HG02852 (cell line): ENCODE data around the gene CENPP.

Experiments used
- ATAC-seq: cut with Tn5 transposase; IDR thresholded peaks from one replicate; pipeline ENCODE4 v1.9.1; 2021; ENCODE audit warnings: mild to moderate bottlenecking, moderate library complexity; ENCODE audit not compliant: unreplicated experiment

Gene CENPP

DNA sequence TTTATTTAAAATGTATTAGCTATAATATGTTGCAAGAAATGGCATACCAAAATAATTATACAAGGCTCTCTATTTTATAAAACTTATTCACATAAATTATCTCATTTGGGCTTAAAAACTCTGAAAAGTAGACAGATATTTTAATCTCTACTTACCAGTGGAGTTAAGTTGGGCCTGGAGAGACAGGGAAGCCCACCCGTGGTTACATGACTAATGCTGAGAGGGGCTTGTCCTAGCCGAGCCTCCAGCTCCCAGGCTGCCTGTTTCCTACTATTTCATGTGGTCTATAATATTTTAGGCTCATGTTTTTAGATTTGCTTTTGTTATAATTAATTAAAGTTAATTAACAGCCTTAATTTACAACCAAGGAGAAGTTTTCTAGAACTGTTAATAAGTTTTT lies 177.4 kb downstream of the CENPP start:
- no peak for ATAC-seq

DNA sequence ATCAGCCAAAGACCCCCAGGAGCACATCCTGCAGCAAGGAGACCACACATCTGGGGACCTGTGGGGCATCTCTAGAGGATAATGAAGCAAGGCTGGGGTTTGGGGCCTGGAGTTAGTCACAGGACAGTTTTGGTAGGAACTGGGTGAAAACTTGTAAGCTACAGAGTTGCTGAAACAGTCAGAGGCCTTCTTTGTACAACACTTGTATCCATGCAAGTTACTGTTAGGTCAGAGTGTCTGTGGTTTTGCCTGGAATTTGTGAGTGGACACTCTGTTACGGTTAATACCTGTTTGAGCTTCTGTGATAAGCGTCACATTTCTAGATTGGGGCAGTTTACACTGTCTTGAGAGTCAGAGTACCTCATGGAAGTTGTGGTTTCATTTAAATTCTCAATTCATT lies 179.1 kb downstream of the CENPP start:
- no peak for ATAC-seq

DNA sequence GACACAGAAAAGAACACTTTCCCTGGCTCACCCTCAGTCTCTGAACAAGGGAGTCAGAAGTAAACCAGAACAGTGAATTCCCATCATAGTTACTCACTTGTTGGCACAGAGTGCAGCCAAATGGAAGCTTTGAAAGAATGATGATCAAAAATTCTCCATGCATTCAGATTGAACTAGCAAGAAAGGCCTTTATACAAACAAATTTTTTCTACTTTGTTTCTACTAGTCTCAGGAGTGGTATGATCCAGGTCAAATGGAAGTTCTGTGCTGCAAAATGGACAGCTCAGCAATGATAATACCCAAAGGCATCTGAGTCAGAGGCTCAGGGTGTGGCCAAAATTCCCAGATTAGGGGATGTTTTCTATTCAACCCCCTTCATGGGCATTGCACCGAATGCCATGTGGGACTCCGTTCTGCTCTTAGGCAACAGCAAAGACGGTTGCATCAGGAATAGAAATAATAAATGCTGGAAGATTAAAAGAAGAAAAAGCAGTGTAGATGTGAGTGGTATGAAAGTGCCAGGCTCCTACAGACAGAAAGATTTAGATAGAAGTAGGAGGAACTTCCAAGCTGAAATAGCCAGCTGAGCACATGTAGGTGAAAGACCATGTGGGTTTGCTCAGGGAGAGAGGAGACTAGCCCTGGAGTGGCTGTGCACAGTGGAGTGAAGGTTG lies 180.6 kb downstream of the CENPP start:
- no peak for ATAC-seq

DNA sequence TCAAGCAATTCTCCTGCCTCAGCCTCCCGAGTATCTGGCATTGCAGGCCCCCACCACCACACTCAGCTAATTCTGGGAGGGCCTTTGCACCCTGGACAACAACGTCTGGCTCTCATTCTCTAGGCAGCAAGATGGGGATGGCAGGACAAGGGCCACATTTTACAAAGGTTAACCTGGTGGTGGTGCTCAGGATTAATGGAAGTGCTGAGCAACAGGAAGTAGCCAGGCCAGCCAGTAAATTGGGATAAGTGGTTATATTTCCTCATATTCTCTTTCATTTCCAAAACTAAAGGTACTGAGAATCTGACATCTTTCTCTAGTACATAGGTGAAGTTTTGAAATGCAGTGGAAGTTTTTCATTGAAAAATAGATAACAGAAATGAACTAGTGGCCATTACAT lies 181.3 kb downstream of the CENPP start:
- no peak for ATAC-seq

DNA sequence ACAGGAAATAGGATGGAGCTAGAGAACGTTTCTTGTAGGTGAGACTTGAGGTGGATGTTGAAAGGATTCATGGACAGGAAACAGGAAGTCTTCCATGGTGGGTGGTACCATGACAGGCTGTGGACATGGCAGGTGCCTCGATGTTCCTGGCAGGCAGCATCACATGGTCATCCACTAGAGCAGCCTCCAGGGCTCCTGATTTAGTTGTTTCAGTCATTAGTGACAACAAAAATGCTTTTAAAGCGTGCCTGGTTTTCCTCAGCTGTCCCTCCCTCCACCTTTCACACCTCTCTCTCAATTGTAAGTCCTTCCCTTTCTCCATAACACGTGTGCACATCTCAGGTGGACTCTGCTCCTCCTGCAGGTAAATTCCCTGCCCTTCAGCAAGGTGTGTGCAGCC lies 181.7 kb downstream of the CENPP start:
- no peak for ATAC-seq

DNA sequence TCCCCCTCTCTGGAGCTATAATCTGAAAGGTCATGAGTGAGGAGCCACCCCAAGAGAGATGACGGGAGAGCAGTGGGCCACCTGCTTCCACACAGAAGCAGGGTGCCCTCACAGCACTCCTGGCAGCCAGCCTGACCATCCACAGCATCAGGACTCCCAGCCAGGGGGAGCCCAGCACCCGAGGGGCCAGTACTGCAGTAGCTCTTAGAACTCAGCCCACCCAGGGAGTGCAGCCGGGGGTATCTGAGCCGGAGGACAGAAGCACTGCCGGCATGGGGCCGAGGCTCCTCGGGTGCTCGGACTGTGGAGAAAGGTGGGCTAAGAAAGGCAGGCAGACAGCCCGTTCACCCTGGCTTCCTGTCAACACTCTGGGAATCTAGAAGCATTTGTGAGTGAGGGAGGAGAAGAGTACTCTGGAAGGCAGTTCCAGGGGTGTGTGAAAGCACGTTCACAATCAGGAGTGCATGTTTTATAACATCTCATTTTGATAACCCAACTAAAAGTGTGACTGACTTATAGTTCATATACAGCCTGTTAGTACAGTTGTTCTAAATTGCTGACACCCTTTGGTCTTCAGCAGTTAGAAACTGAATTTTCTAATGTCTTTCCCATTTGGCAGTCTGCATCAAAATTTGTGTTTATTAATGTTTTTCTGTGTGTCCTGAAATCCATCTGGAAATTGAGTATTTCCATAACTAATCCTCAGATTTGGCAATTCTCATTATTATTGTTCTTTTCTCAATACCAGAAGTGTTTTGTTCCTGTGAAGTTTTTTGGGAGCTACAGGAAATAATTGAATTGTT lies 182.5 kb downstream of the CENPP start:
- ATAC-seq: no peak

DNA sequence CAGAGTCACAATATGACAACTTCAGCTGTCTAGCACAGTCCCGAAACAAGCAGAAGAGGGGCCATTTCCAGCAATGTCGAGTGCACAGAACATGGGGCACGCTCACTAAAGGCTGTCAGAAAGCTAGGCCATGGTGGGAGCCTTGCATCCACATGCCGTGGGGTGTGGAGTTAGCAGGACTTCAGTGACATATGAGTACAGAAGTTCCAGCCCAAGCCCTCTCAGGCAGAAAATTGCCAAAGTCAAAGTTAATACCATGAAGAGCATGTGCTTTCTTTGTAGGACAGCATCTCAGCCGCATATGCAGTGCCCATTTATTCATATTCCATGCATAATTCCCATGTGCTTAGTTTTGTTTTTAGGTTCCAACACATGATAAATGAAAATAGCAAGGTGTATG lies 183.3 kb downstream of the CENPP start:
- ATAC-seq: no peak

DNA sequence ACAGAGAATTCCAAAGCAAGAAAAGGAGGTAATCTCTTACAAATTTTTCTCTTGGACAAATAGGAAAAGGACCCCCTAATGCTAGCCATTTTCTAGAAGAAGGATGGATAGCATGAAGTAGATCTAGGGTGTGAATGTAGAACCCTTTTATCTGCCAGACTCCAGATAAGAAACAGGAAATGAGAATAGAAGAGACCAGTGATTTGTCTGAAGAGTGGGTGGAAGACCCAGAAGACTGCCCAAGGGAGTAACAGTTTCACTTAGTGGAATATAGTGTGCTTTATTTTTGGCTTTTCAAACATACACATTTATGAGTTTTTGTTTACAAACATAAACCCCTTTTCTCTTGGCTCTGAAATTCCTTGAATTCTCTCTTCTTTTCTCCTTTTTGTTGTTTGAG lies 185.0 kb downstream of the CENPP start:
- ATAC-seq: no peak

DNA sequence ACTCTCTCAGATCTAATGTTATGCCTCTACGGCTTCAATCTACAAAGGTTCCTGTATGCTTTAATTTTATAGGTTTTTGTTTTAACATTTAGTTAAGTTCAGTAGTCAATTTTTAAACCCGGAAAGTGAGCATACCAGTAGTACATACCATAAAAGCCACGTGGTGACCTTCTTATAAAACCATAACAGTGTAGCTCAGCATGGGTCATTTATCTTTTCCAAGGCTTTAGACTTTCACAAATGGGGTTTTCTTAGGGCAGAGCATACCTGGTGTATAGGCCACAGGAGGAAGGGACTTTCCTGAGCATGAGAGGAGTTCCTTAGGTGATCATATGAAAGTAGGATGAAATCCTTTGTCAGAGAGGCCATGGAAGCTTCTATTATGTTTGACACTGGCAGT lies 186.9 kb downstream of the CENPP start:
- ATAC-seq: no peak

DNA sequence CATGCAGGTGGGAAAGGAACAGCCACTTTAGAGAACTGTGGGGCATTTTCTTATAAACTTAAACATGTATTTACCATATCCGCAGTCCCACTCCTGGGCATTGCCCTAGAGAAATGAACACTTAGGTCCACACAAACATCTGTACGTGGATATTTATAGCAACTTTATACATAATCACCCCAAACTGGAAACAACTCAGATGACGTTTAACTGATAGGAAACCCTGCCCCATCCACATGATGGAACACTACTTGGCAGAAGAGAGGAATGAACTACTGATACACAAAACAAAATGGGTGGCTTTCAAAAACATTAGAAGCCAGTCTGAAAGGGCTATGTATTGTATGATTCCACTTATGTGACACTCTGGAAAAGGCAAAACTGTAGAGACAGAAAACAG lies 187.6 kb downstream of the CENPP start:
- no peak for ATAC-seq

DNA sequence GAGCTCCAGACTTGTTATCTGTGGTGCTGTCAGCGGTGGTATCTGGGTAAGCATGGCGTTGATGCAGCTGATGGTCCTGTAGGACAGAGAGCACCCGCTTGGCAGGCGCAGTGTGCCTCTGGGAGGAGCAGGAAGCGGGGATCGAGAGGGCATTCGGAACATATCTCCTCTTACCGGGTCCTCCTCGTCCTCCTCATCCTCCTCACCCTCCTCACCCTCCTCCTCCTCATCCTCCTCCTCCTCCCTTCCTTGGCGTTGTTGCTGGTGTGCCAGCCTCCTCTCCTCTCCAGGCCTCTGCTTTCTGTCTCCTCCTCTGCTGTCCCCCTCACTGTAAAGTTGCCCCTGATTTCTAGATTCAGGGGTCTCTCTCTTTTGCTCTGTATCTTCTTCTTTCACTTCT lies 188.9 kb downstream of the CENPP start:
- ATAC-seq: no peak

DNA sequence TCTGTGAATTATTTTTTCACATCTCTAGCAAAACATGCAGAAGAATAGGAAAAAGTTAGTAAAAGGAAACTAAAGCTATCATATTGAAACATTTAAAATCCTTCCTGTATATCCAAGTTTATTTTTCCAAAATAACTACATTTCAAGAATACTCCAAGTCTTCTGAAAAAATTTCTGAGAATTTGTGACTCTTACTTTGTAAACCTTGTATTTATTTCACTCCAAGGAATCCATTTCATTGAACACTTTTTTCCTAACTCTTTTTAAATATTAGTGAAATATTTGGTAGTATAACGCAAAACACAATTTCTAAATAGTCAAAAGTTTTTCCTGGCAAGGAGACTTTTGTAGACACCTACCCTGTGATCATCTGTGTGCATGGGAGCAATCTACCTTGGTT lies 190.8 kb downstream of the CENPP start:
- ATAC-seq: no peak

DNA sequence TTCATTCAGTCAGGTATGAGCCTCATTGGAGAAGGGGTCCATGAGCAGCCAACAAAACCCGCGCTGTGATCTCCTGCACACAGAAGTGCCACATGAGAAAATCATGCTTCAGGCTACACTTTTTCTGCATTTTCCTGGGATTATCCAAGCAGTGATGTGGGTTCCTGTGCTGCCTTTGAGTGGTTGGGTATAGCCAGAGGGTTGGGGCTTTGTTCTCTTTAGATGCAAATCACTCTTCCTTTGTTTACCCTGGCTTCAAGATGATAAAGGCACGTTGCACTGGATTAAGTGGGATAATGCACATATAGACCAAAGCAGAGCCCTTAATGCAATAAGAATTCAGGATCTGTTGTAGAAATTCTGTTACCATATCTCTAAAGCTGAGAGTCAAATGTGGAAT lies 191.3 kb downstream of the CENPP start:
- ATAC-seq: no peak

DNA sequence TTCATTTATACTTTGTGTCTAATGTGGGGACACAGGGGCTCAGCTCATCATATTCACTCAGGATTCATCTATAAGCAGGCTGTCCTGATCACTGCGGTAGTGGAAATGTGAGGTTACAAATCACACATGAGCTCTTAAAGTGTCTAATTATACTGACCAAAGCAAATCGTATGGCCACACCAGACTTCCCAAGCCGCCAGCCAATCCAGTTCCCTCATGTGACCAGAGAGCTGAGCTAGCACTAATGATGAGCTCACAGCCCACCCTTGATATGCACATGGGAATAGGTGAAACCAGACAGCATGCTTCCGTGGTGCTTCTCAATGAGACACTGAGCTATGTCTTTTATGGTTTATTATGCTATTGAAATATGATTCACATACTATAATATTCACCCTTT lies 192.4 kb downstream of the CENPP start:
- no peak for ATAC-seq

DNA sequence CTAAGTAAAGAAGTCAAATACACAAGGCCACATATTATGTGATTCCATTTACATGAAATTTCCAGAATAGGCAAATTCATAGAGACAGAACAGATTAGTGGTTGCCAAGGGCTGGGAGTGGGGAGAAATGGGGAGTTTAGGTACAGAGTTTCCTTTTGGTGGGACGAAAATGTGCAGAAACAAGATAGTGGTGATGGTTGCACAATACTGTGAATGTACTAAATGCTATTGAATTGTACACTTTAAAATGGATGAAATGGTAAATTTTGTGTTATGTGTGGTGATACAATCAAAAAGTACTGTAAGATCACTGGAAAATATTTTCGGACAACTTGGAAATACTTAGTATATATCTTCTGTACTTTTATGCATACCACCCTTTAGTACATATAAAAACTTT lies 195.1 kb downstream of the CENPP start:
- no peak for ATAC-seq

DNA sequence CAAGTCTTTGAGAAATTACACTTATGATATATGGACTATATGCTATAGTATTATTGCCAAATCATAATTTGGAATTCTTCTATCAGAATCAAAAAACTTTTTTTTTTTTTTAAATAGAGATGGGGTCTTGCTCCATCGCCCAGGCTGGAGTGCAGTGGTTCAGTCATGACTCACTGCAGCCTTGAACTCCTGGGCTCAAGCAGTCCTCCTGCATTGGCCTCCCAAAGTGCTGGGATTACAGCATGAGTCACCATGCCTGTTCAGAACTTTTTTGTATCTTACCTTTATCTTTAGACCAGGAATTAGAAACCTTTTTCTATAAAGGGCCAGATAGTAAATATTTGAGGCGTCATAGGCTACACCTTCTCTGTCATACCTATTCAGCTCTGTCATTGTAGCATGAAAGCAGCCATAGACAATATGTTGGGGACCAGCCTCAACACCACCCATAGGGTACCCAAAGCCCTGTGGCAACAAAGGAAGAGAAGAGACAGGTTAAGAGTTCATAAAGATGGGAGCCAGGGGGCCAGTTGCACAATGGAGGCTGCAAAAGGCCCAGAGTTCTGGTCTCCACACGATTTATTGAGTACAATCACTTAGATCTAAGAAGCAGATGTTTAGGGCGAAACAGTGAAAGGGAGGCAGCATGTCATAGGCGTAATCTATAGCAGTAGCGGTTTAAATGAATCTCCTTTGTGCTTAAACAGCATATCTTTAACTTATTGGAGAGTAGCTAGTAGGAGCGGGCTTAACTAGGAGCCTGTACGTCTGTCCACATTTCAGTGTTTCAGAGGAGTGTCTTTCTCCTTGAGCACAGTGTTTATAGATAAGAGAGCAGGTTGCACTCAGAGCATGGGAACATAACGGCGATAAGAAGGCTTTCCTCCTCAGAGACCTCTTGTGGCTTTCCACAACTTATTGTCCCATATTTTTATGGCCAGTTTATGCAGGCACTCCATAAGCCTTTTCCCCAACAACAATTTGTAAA lies 197.5 kb downstream of the CENPP start:
- ATAC-seq: no peak

DNA sequence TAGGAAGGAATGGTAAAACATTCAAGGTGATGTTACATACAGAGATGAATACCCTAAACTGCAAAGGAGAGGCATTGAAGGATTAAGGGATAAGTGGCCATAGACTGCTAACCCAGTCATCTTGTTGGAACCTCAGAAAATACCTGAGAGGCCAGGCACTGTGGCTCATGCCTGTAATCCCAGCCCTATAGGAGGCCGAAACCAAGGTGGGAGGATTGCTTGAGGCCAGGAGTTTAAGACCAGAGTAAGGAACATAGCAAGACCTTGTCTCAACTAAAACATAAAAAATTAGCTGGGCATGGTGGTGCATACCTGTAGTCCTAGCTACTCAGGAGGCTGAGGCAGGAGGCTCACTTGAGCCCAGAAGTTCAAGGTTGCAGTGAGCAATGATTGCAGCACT lies 199.1 kb downstream of the CENPP start:
- ATAC-seq: no peak

DNA sequence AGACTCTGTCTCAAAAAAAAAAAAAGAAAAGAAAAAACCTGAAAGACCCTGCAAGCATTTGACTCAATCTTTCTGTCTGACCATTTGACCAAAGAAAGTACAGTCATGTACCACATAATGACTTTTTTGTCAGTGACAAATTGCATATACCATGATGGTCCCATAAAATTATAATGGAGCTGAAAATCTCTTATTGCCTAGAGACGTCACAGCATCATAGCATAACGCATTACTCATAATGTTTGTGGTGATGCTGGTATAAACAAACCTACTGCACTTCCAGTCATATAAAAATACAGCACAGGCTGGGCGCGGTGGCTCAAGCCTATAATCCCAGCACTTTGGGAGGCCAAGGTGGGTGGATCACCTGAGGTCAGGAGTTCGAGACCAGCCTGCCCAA lies 199.6 kb downstream of the CENPP start:
- no peak for ATAC-seq

DNA sequence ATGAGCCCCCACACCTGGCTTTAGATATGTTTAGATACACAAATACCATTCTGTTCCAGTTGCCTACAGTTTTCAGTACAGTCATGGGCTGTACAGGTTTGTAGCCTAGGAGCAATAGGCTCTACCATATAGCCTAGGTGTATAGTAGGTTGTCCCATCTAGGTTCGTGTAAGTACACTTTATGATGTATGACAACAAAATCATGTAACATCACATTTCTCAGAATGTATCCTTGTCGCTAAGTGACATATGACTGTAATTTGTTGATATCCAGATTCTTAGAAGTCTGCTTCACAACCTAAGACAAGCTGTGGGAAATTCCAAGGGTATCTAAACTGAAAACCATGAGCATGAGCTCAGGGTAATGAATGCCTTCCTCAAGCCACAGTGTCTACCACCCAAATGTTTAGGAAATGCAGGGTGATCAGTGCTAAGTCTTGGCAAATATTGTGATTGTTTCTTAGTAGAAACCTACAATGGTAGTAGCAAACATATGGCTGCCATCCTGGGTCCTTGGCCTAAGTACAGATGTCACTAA lies 201.6 kb downstream of the CENPP start:
- ATAC-seq: no peak

DNA sequence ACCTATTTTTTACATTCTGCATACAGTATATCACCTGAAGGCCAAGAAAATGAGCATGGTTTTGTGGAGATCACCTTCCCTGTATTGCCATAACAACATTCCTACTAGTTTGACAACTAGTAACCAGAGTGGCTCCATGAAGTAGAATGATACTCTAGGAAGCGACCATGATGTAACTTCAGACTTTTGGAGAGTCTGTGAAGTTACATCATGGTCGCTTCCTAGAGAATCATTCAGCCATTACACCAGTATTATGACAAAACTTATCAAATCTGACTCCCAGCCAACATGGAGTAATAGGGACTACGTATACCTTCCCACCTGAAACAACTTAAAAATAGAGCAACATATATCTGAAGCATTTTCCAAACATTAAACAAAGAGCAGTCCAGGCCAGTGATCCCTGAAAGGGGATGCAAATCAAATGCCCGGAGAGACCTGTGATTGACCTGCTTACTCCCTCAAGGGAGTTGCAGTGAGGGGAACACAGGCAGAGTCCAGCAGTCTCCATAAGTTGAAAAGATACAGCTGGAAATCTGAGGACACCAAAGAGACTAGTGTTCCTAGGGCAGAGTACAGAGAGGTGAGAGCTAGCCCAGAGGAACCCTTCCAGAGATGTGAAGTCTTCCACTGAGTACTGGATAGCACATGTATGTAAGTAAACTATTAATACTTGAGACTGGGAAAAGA lies 202.2 kb downstream of the CENPP start:
- no peak for ATAC-seq

DNA sequence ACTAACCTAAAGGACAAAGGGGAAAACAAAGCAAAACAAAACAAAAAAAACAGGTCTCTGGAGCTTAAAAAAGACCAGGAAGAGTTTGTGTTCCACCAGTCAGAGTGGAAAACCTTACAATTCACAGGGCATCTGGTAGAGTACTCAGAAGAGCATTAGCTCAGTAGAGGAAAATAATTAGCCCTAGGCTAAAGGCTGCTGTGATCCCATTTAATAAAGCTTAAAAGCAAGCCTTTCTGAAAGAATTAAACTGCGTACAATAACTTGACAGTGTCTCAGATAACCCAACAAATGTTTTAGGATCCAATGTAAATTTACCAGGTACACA lies 202.7 kb downstream of the CENPP start:
- ATAC-seq: no peak
